Aorta (tissue), 5 donors: ENCODE results near the gene OPRL1. TPM values are rescaled to one million over a fixed set of nuclear protein-coding genes. Genes with fewer than 3 reads are reported as not detected.

Source experiments
- ATAC-seq: fragments of 200-7000 bp; cut with Tn5 transposase; one replicate; pipeline ENCODE4 v1.9.1; 2022; ENCODE audit warnings: moderate library complexity; ENCODE audit not compliant: low FRiP score
- DNase-seq, 2 donors: peaks; one replicate each; pipeline ENCODE4 v3.0.0-alpha.2; 2020
- H3K27ac ChIP-seq, 2 donors: one replicate each; pipeline ENCODE4 v1.5.1; 2013; ENCODE audit warnings: low read length in 2 of 2, mild to moderate bottlenecking in 2 of 2, moderate library complexity in 2 of 2, control low read depth in 1 of 2, inconsistent platforms in 1 of 2, low read depth in 1 of 2
- H3K27me3 ChIP-seq, 2 donors: one replicate each; pipeline ENCODE4 v1.6.1; 2013; ENCODE audit warnings: control low read depth in 1 of 2, low read length in 1 of 2, mild to moderate bottlenecking in 1 of 2, moderate library complexity in 1 of 2; ENCODE audit not compliant: insufficient read depth in 2 of 2, control insufficient read depth in 1 of 2
- H3K36me3 ChIP-seq, 2 donors: one replicate each; pipeline ENCODE4 v1.6.1; 2013; ENCODE audit warnings: control low read depth in 1 of 2, low read length in 1 of 2, mild to moderate bottlenecking in 1 of 2; ENCODE audit not compliant: insufficient read depth in 2 of 2, control insufficient read depth in 1 of 2
- H3K4me1 ChIP-seq, 2 donors: one replicate each; pipeline ENCODE4 v1.6.1; 2013; ENCODE audit warnings: low read length in 2 of 2, control low read depth in 1 of 2, mild to moderate bottlenecking in 1 of 2, moderate library complexity in 1 of 2; ENCODE audit not compliant: insufficient read depth in 2 of 2, control insufficient read depth in 1 of 2
- H3K4me3 ChIP-seq, 2 donors: one replicate each; pipeline ENCODE4 v1.5.1; 2013; ENCODE audit warnings: low read length in 2 of 2, control low read depth in 1 of 2, mild to moderate bottlenecking in 1 of 2
- H3K9me3 ChIP-seq: one replicate; pipeline ENCODE4 v1.6.1; 2013; ENCODE audit warnings: mild to moderate bottlenecking, low read length; ENCODE audit not compliant: control insufficient read depth
- WGBS, 2 donors: extraction: QIAGEN DNeasy Blood & Tissue Kit; methylation state at CpG; one replicate each; pipeline ENCODE4 v1.1.7; 2013; 5-methylcytosine and 5-hydroxymethylcytosine counted together
- intact Hi-C, 2 donors: fragments of 100-400 bp; cut with DNase I; formaldehyde crosslinking; loops; one replicate each; pipeline versions ENCODE4 v1.14.2 to v1.15.0; 2022
- polyA plus RNA-seq, 2 donors: library from polyadenylated mRNA; stranded (reverse); fragments of 200-250 nt; gene quantifications; one replicate each; pipeline ENCODE4 v1.2.3, GENCODE V29; 2013
- total RNA-seq, 2 donors: library from RNA; stranded (reverse); fragmentation: NEBNext Ultra II Directional; extraction: Animal tissue kit (Norgen Biotek cat#: 25700); gene quantifications; one replicate each; pipeline ENCODE4 v1.2.1, GENCODE V29; 2021
- donor health status: healthy with polysubstance abuse.
- donor health status: Bipolar disorder and iron deficiency.
- donor health status: DM: no; HTN: no; CAD: no.
- donor health status: DM: no; HTN: no; CAD: no.
- donor health status: DM: yes; HTN: yes; CAD: no.

OPRL1 gene
- total and polyA plus RNA-seq, 4 donors: 0.72 to 2.9 (median 0.95) TPM

DNA sequence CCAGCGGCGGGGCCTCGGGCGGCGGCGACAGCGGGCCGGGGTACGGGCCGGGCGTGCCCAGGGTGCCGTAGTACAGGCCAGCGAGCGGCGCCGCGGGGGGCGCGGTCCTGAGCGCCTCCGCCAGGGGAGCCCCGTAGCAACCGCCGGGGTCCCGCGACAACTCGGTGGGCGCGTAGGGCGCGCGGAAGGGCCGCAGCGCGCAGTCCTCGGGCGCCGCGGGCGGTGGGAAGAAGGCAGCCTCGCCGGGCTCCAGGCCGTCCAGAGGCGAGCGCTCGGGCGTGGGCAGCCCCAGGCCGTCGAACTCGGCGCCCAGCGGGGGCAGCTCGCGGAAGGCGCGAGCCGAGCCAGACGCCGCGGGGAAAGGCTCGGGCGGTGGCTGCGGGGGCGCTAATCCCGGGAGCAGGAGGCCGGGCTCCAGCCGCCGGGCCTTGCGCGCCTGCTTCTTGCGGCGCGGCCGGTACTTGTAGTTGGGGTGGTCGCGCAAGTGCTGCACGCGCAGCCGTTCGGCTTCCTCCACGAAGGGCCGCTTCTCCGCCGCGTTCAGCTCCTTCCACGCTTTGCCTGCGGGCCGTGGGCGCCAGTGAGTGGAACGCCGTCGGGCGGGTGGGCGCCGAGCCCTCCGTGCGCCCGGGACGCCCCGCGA is 31.4 kb upstream of the OPRL1 start:
- no peak for DNase-seq
- Histone ChIP-seq H3K27me3 (no peaks in the 10 kb centered on the region), H3K27ac (no peak overlapping the region), H3K36me3 (no peaks in the 10 kb centered on the region), H3K4me1 (no peaks in the 10 kb centered on the region), H3K4me3 (no peak overlapping the region), H3K9me3 (no peaks in the 10 kb centered on the region)
- no peak for ATAC-seq
- 1 to 3% methylated on average over 72 to 101 of the region's 101 CpGs for WGBS, 2 donors
- intact Hi-C loops: no loop called here

GRCh38 chr20:64049060-64049877 is 30.6 kb upstream of the OPRL1 start, which contains the start of gene SOX18:
Gene SOX18, minus strand, starts transcription at chr20:64049639. Its CDS starts 123 bp downstream, at chr20:64049516.
- Histone ChIP-seq H3K4me1 (no peaks in the 10 kb centered on the region), H3K27me3 (no peaks in the 10 kb centered on the region), H3K4me3 (no peak within 1 kb of the TSS), H3K9me3 (no peaks in the 10 kb centered on the region), H3K36me3 (no peaks in the 10 kb centered on the region), H3K27ac (no peak within 1 kb of the TSS)
- ATAC-seq (no peak), DNase-seq (no peak)
- intact Hi-C loops: no loop called here
- WGBS, 2 donors: 1% methylated on average over 40 to 111 of the region's 111 CpGs

- Histone ChIP-seq H3K36me3 (no peaks in the 10 kb centered on the region), H3K9me3 (no peaks in the 10 kb centered on the region), H3K4me3 (no peak overlapping the region), H3K27ac (no peak overlapping the region), H3K27me3 (no peaks in the 10 kb centered on the region), H3K4me1 (no peaks in the 10 kb centered on the region)
- no peak for ATAC-seq
- intact Hi-C loops: no loop called here
- WGBS, 2 donors: 34 to 41% methylated on average over 12 to 16 of the region's 16 CpGs
- DNase-seq: no peak
Measured at GRCh38 chr20:64049878-64050260, 30.0 kb upstream of the OPRL1 start.

- Histone ChIP-seq H3K27ac (no peak overlapping the region), H3K4me1 (no peaks in the 10 kb centered on the region), H3K9me3 (no peaks in the 10 kb centered on the region), H3K36me3 (no peaks in the 10 kb centered on the region), H3K27me3 (no peaks in the 10 kb centered on the region), H3K4me3 (no peak overlapping the region)
- 87 to 89% methylated on average over 22 to 23 of the region's 23 CpGs for WGBS, 2 donors
- DNase-seq (no peak), ATAC-seq (no peak)
- intact Hi-C loops: no loop called here
Measured at GRCh38 chr20:64050261-64051032, 29.4 kb upstream of the OPRL1 start.

GRCh38 chr20:64051033-64051452 is 28.8 kb upstream of the OPRL1 start:
- ATAC-seq (no peak), DNase-seq (no peak)
- intact Hi-C loops: no loop called here
- no peaks in the 10 kb centered on the region for H3K4me1 ChIP-seq
- WGBS, 2 donors: 88 to 92% methylated on average over 11 of the region's 11 CpGs
- H3K27me3 ChIP-seq: no peaks in the 10 kb centered on the region
- H3K27ac ChIP-seq: no peak overlapping the region
- H3K4me3 ChIP-seq: no peak overlapping the region
- H3K36me3 ChIP-seq: no peaks in the 10 kb centered on the region
- no peaks in the 10 kb centered on the region for H3K9me3 ChIP-seq

DNA sequence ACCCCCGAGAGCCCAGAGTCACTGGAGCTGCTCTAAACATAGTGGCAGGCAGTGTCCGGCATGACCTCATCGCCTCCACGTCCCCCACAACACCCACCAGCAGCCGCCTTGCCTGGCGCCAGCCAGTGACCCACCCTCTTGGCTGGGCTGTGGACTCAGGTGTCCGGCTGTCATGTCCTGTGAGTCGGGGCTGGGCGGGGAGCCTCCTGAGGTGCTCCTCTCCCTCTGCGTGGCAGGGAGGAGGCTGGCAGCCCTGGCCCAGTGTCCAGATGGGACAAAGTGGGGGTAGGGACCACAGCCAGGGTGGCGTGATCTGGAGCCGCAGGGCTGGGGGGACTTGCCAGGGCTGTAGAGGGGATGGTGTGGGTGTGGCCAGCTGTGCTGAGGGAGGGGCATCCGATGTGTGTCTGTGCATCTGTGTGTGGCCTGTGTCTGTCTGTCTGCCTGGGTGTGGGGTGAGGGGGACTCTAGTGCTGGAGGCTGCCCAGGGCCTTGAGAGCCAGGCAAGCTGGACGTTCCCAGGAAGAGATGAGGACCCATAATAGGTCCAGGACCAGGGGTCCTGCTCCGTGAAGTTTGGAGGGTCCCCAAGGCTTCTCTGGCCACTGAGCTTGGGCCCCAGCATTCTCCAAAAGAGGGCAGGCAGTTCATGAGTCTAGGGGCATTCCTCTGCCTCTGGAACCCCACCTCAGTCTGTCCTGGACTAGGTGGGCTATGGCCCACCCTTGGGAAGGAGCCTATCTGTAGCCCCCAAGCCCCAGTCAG is 28.1 kb upstream of the OPRL1 start:
- H3K36me3 ChIP-seq: no peaks in the 10 kb centered on the region
- H3K27ac ChIP-seq: no peak overlapping the region
- DNase-seq (no peak), ATAC-seq (peak; percentile 36)
- no peak overlapping the region for H3K4me3 ChIP-seq
- H3K9me3 ChIP-seq: no peaks in the 10 kb centered on the region
- H3K27me3 ChIP-seq: no peaks in the 10 kb centered on the region
- intact Hi-C loops: no loop called here
- H3K4me1 ChIP-seq: no peaks in the 10 kb centered on the region
- WGBS, 2 donors: 84 to 86% methylated on average over 14 to 15 of the region's 15 CpGs

GRCh38 chr20:64052326-64052722 is 27.6 kb upstream of the OPRL1 start:
- Histone ChIP-seq H3K36me3 (no peaks in the 10 kb centered on the region), H3K9me3 (no peaks in the 10 kb centered on the region), H3K27me3 (no peaks in the 10 kb centered on the region), H3K27ac (no peak overlapping the region), H3K4me1 (no peaks in the 10 kb centered on the region), H3K4me3 (no peak overlapping the region)
- WGBS, 2 donors: 82 to 91% methylated on average over 10 of the region's 10 CpGs
- no peak for DNase-seq
- intact Hi-C loops: no loop called here
- no peak for ATAC-seq
